ENCODE measurements around the gene TMEM213. TPM values are rescaled to one million over a fixed set of nuclear protein-coding genes. Genes with fewer than 3 reads are reported as not detected.
A peak's percentile ranks its signal among the peaks of the same experiment; 100 is the strongest.

Gene TMEM213
- total RNA-seq, 1 donor from 2014 or later, result 4.6 TPM

DNA sequence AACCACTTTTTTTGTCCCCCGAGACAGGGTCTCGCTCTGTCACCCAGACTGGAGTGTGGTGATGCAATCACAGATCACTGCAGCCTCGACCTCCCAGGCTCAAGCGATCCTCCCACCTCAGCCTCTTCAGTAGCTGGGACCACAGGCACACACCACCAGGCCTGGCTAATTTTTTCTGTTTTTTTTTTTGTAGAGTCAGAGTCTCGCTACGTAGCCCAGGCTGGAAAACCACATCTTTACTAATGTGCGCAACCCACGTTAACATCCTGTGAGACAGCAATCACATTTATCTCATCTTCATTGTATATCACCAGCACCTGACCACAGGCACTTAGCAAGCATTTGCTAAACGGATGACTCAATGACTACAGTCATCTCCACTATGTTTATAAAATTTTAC lies 78.0 kb downstream of the TMEM213 start:
- no peak for DNase-seq (ENCODE audit: low spot score)

DNA sequence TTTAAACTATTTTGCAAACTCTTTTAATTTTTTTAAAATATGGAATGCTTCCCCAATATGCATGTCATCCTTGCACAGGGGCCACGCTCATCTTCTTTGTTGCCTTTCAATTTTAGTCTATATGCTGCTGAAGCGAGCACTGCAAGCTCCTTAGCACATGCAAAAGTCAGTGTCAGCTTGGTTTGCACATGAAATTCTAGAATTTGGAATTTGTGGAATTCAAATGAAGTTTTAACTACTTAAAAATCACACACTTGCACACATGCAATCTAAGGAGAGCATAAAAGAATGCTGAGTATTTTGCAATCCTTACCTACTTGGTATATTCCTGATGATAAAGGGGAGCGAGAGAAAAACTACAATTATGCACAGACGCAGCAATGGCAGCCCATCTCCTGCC lies 78.5 kb downstream of the TMEM213 start:
- DNase-seq (ENCODE audit: low spot score), result no peak

DNA sequence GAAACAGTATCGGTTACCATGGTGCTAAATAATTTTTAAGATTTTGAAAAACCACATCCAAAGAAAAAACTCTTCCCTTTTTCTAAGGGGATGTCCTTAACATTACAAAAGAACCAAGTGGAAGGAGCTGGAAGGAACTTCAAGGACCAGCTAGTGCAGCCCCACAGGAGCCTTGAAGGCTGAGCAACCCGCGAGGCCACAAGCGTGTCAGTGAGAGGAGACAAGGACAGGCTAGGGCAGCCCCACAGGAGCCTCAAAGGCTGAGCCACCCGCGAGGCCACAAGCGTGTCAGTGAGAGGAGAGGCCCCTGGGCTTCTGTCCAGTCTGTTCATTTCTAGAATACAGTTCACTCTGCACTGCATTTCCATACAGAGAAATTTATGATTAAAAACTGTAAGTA lies 80.3 kb downstream of the TMEM213 start:
- peak; percentile 78 for DNase-seq (ENCODE audit: low spot score)

DNA sequence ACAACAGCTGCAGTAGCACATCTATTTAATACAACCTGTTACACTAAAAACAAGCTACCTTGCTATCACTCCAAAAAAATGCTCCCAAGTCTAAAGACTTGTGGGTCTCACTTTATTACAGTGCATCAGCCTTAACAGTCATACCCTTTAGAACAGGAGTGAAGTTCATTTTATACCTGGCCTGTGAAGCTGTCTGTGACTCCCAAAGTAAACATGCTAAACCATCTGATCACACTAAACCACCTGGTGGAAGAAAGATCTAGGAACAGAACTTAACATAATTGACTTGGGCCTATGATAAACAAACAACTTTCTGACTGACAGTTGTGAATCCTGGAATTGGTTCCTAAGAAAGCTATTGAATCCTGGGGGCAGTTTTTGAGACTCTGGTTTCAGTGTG lies 81.1 kb downstream of the TMEM213 start:
- DNase-seq (ENCODE audit: low spot score), result no peak

DNA sequence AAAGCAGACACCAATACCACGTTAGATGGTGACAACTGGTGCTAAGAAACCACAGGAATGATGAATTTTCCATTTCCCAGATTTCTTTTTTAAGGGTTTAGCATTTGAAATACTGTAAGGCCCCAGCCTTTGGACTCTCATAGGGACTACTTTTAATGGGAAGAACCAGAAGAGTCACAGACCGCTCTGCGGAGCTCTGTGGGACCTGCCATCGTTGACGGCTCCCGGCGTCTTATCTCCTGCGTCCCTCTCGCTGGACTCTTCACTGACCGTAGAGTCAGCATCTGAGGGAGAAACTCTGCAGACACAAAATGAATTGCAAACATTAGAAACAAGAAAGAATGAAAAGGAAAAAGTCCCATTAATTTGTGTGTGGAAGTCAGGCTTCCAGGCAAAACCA lies 81.6 kb downstream of the TMEM213 start:
- no peak for DNase-seq (ENCODE audit: low spot score)

DNA sequence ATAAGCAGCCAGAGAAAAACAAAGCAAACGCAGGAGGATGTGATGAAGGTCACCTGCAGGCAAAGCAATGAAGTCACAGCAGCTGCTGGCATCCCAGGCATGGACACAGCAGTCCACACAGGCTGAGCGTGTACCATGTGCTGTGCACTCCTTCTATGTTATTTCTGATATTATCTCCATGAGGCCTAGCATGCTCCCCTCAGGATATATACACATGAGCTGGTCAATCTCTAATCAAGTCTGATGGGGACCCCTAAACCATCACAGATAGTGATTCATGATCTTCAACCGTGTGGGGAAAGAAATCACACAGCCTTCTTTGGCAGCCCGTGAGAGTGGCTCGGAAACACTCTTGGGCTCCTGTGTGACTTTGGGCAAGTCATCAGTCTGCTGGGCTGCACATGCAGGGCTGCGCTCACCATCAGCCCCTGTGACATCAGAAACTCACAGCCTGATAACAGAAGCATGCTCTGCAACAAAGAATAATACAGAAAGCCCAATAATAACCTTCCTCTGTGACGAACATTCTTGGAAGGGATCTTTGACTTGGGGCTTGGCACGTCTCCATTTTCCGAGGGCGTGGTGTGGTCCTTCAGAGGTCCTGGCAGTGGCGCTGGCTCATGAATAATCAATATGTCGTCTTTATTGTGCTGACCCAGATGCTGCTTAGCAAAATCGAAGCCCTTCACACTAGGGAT lies 83.2 kb downstream of the TMEM213 start:
- DNase-seq (ENCODE audit: low spot score), result no peak

DNA sequence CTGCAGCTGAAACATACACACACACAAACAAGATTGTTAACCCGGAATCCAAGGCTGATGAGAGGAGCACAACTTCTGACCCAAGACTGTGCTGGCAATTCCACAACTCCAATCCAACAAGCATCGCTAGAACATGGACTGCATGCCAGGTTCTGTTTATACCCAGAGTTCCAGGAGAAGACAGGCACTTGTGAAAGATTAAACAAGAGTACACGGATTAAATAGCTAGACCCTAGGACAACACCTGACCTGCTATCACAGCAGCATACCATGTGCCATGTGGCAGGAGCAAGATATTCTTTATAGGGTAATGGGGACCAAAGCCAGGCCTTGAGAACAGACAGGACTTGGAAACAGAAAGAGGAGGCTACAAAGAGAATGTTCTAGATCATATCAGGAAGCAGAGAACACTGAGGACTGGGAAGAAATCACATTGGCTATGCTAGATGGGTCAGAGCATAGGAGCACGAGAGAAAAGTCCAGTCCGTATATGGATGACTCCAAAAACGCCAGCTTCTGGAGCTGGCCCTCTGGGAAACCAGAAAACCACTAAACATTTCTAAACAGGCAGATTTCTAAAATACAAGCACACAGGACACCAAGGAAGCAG lies 83.9 kb downstream of the TMEM213 start:
- DNase-seq (ENCODE audit: low spot score), result no peak

DNA sequence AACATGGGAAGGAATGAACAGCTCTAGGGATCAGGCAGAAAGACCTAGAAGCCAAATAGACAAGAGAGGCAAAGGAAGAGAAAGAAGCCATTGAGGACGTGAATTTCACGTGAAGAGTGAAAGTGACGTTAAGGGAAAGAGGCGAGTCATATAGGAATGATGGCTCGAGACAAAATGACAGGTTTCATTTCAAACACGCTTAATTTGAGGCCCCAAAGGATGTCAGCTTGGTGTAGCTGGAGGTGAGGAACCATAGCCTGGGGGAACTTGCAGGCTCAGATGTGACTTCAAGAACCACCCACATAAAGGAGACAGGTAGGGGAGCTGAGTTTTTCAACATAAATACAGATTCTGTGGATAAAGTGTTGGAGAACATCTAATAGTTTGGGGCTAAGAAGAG lies 84.5 kb downstream of the TMEM213 start:
- DNase-seq (ENCODE audit: low spot score), result no peak

DNA sequence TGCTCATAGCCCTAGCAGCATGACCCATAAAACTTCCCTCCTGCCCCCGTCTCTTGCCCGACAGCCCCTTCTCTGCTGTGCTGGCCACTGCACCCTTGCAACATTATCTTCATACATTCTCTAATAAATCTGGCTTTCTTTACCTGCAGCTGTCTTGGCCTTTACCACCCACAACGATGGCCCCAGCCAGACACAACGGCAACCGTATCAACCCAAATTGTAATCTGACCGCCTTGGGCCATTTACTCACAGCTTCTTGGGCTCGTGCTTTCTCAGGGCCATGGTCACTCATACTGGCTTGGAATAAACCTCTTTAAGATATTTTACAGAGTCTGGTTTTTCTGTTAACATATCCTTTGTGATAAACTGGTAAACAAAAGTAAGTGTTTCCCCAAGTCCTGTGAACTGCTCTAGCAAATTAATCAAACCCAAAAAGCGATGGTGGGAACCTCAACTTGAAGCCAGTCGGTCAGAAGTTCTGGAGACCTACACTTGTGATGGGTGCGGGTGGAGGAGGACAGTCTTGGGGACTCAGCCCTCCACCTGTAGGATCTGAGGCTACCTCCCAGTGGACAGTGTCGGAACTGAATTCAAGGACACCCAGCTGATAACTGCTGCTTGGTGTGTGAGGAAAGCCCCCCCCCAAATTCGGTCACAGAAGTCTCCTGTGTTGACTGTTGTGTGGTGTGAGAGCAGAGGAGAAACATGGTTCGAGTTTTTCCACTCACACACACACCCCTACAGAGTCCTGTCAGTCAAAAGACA lies 87.8 kb downstream of the TMEM213 start:
- DNase-seq (ENCODE audit: low spot score), result no peak

DNA sequence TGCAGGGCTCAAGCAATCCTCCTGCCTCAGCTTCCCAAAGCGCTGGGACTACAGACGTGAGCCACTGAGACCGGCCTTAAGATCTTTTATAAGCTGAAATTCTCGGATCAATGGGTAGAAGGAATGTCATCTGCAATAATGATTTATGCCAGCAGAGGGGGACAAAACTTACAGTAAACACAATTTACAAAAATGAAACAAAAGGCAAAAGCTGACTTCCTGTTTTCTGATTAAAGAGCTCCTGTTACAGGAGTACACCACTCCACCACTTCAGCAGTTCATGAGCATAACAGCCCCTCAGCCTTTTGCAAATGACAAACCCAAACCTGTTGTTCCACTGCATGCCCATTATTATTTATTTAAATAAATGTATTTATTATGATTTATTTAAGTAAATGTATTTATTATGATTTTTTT lies 88.7 kb downstream of the TMEM213 start:
- DNase-seq (ENCODE audit: low spot score), result peak; percentile 55

DNA sequence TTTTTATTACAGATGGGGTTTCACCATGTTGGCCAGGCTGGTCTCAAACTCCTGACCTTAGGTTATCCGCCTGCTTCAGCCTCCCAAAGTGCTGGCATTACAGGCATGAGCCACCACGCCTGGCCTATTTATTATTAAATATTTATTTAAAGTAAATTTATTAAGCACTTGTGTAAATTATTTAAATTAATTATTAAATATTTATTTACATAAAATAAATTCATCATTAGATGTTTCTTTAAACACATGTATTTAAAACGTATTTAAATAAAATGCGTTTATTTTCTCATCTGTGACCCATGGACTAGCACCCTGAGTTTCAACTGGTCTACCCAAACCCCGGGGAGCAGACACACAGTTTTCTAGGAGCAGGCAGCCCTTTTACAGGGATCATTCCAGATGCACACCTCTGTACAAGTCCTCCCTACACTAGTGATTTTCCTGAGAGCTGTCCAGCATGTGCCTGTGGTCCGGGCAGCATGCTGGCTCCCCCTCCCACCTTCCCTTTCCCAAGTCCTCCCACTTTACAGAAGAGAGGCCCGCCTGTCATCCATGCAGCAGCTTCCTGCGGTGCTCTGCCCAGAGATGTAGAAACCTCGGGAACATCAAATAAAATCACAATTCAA lies 89.4 kb downstream of the TMEM213 start:
- DNase-seq (ENCODE audit: low spot score), result peak; percentile 20

Other genes starting within 250 kb of the TMEM213 start
- gene SVOPL, start 96.6 kb upstream of the TMEM213 start, total RNA-seq (ENCODE audit: insufficient read depth, low replicate concordance), result 2.4 TPM
- 7.7 TPM for gene ATP6V0A4, start 202 bp downstream of the TMEM213 start, total RNA-seq (ENCODE audit: insufficient read depth, low replicate concordance)
- 3.4 TPM for gene KIAA1549, start 183.4 kb downstream of the TMEM213 start, total RNA-seq (ENCODE audit: insufficient read depth, low replicate concordance)
- 28.9 TPM for gene ZC3HAV1L, start 238.0 kb downstream of the TMEM213 start, total RNA-seq (ENCODE audit: insufficient read depth, low replicate concordance)